AG09309 (cell line): ENCODE results near the gene RPP25L.

Experiments
- DNase-seq: peaks from one replicate; pipeline ENCODE4 v3.0.0-alpha.2; 2010; ENCODE audit warnings: low read depth
- H3K4me3 ChIP-seq: 2 replicates; pipeline ENCODE4 v1.5.1; 2011; ENCODE audit warnings: mild to moderate bottlenecking, low read depth, low read length, moderate library complexity; ENCODE audit not compliant: control insufficient read depth
- TF ChIP-seq, protein P1 (sequence below): IDR thresholded peaks from 2 replicates; pipeline ENCODE4 v1.5.1; 2011; ENCODE audit warnings: mild to moderate bottlenecking, low read depth, low read length, inconsistent platforms; ENCODE audit not compliant: insufficient read depth, control insufficient read depth; ENCODE audit errors: missing control alignments

RPP25L gene

GRCh38 chr9:34623374-34624235 is 11.7 kb upstream of the RPP25L start:
- no peak for DNase-seq
- H3K4me3 ChIP-seq, result no peak overlapping the region
- TF ChIP-seq, protein P1, sequence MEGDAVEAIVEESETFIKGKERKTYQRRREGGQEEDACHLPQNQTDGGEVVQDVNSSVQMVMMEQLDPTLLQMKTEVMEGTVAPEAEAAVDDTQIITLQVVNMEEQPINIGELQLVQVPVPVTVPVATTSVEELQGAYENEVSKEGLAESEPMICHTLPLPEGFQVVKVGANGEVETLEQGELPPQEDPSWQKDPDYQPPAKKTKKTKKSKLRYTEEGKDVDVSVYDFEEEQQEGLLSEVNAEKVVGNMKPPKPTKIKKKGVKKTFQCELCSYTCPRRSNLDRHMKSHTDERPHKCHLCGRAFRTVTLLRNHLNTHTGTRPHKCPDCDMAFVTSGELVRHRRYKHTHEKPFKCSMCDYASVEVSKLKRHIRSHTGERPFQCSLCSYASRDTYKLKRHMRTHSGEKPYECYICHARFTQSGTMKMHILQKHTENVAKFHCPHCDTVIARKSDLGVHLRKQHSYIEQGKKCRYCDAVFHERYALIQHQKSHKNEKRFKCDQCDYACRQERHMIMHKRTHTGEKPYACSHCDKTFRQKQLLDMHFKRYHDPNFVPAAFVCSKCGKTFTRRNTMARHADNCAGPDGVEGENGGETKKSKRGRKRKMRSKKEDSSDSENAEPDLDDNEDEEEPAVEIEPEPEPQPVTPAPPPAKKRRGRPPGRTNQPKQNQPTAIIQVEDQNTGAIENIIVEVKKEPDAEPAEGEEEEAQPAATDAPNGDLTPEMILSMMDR, result no peak

- peak; percentile 81 for DNase-seq
- TF ChIP-seq, protein P1, result no peak
- peak within 1 kb of the TSS; percentile 82 for H3K4me3 ChIP-seq
These were observed 8.4 kb upstream of the RPP25L start, which contains the start of gene DCTN3 for GRCh38 chr9:34620061-34620994. Gene DCTN3, minus strand, starts transcription at chr9:34620495. Its CDS starts 31 bp downstream, at chr9:34620464.

DNA sequence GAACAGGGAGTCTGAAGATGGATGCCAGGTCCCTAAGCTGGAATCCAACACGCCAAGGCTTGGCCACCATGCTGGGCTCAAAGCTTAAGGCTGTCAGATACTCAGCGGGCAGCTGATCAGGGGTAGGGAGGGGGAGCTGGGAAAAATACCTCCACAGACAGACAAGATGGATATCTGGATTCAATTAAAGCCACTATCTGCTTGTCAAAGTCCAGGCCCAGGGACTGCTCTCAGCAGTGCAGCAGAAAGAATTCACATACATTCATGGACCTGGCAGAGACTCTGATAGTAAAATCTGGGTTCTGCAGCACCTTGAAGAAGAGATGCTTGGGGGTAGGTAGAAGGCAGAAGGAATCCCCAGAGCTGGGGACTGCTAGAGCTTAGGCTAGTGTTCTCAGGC is 3.2 kb upstream of the RPP25L start:
- TF ChIP-seq, protein P1, result no peak
- DNase-seq, result no peak
- H3K4me3 ChIP-seq, result no peak overlapping the region

- TF ChIP-seq, protein P1, result peak; percentile 89
- H3K4me3 ChIP-seq, result peak overlapping the region; percentile 62
- peak; percentile 23 for DNase-seq
These were observed 992 bp upstream of the RPP25L start for GRCh38 chr9:34612788-34613390.

GRCh38 chr9:34611251-34611810 is 566 bp downstream of the RPP25L start:
- no peak for DNase-seq
- TF ChIP-seq, protein P1, result no peak
- peak overlapping the region; percentile 62 for H3K4me3 ChIP-seq
